ENCODE data around the gene MCUB.
"Not testable (repeated sequence)": the region's sequence is repeated elsewhere in the genome, so short reads cannot be mapped to it uniquely, and the experiment has no call there.

Gene MCUB

GRCh38 chr4:109548655-109549054 lies 11.4 kb upstream of the MCUB start:
- DNase-seq (ENCODE audit: low read depth): peak; percentile 88
- TF ChIP-seq, protein P1, sequence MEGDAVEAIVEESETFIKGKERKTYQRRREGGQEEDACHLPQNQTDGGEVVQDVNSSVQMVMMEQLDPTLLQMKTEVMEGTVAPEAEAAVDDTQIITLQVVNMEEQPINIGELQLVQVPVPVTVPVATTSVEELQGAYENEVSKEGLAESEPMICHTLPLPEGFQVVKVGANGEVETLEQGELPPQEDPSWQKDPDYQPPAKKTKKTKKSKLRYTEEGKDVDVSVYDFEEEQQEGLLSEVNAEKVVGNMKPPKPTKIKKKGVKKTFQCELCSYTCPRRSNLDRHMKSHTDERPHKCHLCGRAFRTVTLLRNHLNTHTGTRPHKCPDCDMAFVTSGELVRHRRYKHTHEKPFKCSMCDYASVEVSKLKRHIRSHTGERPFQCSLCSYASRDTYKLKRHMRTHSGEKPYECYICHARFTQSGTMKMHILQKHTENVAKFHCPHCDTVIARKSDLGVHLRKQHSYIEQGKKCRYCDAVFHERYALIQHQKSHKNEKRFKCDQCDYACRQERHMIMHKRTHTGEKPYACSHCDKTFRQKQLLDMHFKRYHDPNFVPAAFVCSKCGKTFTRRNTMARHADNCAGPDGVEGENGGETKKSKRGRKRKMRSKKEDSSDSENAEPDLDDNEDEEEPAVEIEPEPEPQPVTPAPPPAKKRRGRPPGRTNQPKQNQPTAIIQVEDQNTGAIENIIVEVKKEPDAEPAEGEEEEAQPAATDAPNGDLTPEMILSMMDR (IDR thresholded peaks at IDR 0.05; ENCODE audit: low read length, missing control alignments): no peak
- H3K4me3 ChIP-seq (replicated peaks; ENCODE audit: low read depth, low read length): no peak overlapping the region

DNA sequence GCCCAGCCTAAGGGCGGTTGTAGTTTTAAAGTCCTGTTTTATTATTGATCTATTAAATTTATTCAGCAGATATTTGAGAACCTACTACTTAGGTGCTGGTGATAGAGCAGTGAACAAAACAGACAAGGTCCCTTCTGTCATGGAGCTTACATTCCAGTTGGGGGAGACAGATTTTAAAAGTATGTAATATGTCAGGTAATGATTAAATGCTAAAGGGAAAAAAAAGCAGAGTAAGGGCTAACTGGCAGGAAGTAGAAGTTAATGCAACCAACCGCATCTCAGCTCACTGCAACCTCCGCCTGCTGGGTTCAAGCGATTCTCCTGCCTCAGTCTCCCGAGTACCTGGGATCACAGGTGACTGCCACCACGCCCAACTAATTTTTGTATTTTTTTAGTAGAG lies 7.8 kb upstream of the MCUB start:
- TF ChIP-seq, protein P1 (IDR thresholded peaks at IDR 0.05; ENCODE audit: low read length, missing control alignments): no peak
- no peak overlapping the region for H3K4me3 ChIP-seq (replicated peaks; ENCODE audit: low read depth, low read length)
- DNase-seq (ENCODE audit: low read depth): no peak

GRCh38 chr4:109553130-109553529 lies 6.9 kb upstream of the MCUB start:
- H3K4me3 ChIP-seq (replicated peaks; ENCODE audit: low read depth, low read length): no peak overlapping the region
- TF ChIP-seq, protein P1 (IDR thresholded peaks at IDR 0.05; ENCODE audit: low read length, missing control alignments): no peak
- DNase-seq (ENCODE audit: low read depth): no peak

- TF ChIP-seq, protein P1 (IDR thresholded peaks at IDR 0.05; ENCODE audit: low read length, missing control alignments): no peak
- DNase-seq (ENCODE audit: low read depth): no peak
These were observed 5.1 kb upstream of the MCUB start for GRCh38 chr4:109554971-109555370.

GRCh38 chr4:109557433-109557832 lies 2.6 kb upstream of the MCUB start:
- TF ChIP-seq, protein P1 (IDR thresholded peaks at IDR 0.05; ENCODE audit: low read length, missing control alignments): no peak
- no peak for DNase-seq (ENCODE audit: low read depth)
- H3K4me3 ChIP-seq (replicated peaks; ENCODE audit: low read depth, low read length): no peak overlapping the region

More at GRCh38 chr4:109554971-109555370, 5.1 kb upstream of the MCUB start:
- H3K4me3 ChIP-seq (replicated peaks; ENCODE audit: low read depth, low read length): no peak overlapping the region

- not testable (repeated sequence) for H3K4me3 ChIP-seq (replicated peaks; ENCODE audit: low read depth, low read length); DNase-seq (ENCODE audit: low read depth)
These were observed 2.0 kb upstream of the MCUB start for GRCh38 chr4:109558095-109558494.

GRCh38 chr4:109559625-109559982 lies 442 bp upstream of the MCUB start:
- TF ChIP-seq, protein P1 (IDR thresholded peaks at IDR 0.05; ENCODE audit: low read length, missing control alignments): no peak
- no peak for DNase-seq (ENCODE audit: low read depth)
- H3K4me3 ChIP-seq (replicated peaks; ENCODE audit: low read depth, low read length): peak overlapping the region; percentile 76

All from fibroblast of pulmonary artery (primary cell).